GM12878 (cell line): ENCODE results near the gene C3orf20. TPM values are rescaled to one million over a fixed set of nuclear protein-coding genes. Genes with fewer than 3 reads are reported as not detected.
A peak's percentile ranks its signal among the peaks of the same experiment; 100 is the strongest.

ENCODE experiments used
- BCL11A ChIP-seq: IDR thresholded peaks from 2 replicates; pipeline ENCODE4 v1.6.1; 2011; ENCODE audit warnings: low read depth, low read length
- CHD4 ChIP-seq: fragments of 200-600 bp; sonication (generic); IDR thresholded peaks from 2 replicates; pipeline ENCODE4 v1.6.1; 2016; ENCODE audit warnings: mild to moderate bottlenecking
- EGR1 ChIP-seq, 2 experiments: IDR thresholded peaks; 1 replicate in 1 of 2; 2 replicates in 1 of 2; pipeline ENCODE4 v1.6.1; 2011 to 2012; ENCODE audit warnings: low read depth in 2 of 2, low read length in 2 of 2, borderline replicate concordance in 1 of 2, mild to moderate bottlenecking in 1 of 2, moderate library complexity in 1 of 2
- IKZF1 ChIP-seq: fragments of 450-650 bp; conservative IDR thresholded peaks from 2 replicates; pipeline ENCODE4 v1.6.1; 2017; ENCODE audit warnings: antibody characterized with exemption, mild to moderate bottlenecking
- IKZF2 ChIP-seq, 2 experiments: fragments of 450-650 bp; IDR thresholded peaks; 2 replicates each; pipeline ENCODE4 v1.6.1; 2017; ENCODE audit warnings: mild to moderate bottlenecking in 2 of 2, moderate library complexity in 2 of 2
- JUND ChIP-seq: IDR thresholded peaks from 2 replicates; pipeline ENCODE4 v1.6.1; 2012; ENCODE audit warnings: low read depth, mild to moderate bottlenecking, low read length, improper control_type of control experiment, moderate library complexity
- MYC ChIP-seq: IDR thresholded peaks from 2 replicates; pipeline ENCODE4 v1.6.1; 2011; ENCODE audit warnings: mild to moderate bottlenecking, low read length, moderate library complexity, inconsistent platforms; ENCODE audit not compliant: insufficient read depth, insufficient replicate concordance, insufficient read length, severe bottlenecking
- NFIC ChIP-seq: IDR thresholded peaks from 2 replicates; pipeline ENCODE4 v1.6.1; 2012; ENCODE audit warnings: low read depth, mild to moderate bottlenecking, inconsistent platforms, low read length, moderate library complexity
- NR2F1 ChIP-seq: fragments of 450-650 bp; conservative IDR thresholded peaks from 2 replicates; pipeline ENCODE4 v1.6.1; 2017; ENCODE audit warnings: mild to moderate bottlenecking
- NRF1 ChIP-seq: conservative IDR thresholded peaks from 2 replicates; pipeline ENCODE4 v1.6.1; 2011; ENCODE audit warnings: mild to moderate bottlenecking, low read depth, low read length, improper control_type of control experiment
- SIN3A ChIP-seq: IDR thresholded peaks from 2 replicates; pipeline ENCODE4 v1.6.1; 2012; ENCODE audit warnings: low read depth, low read length, improper control_type of control experiment
- SMARCA5 ChIP-seq: fragments of 450-650 bp; IDR thresholded peaks from 2 replicates; pipeline ENCODE4 v1.6.1; 2017; ENCODE audit warnings: mild to moderate bottlenecking
- SPI1 ChIP-seq: IDR thresholded peaks from 2 replicates; pipeline ENCODE4 v1.6.1; 2011; ENCODE audit warnings: low read depth, mild to moderate bottlenecking, low read length, moderate library complexity, borderline replicate concordance; ENCODE audit not compliant: insufficient read depth
- SRF ChIP-seq, 2 experiments: IDR thresholded peaks; 2 replicates each; pipeline ENCODE4 v1.6.1; 2011; ENCODE audit warnings: low read depth in 2 of 2, low read length in 2 of 2, mild to moderate bottlenecking in 1 of 2, moderate library complexity in 1 of 2
- TCF12 ChIP-seq: IDR thresholded peaks from 2 replicates; pipeline ENCODE4 v1.6.1; 2011; ENCODE audit warnings: low read depth, mild to moderate bottlenecking, low read length
- ZNF207 ChIP-seq: fragments of 450-650 bp; IDR thresholded peaks from 2 replicates; pipeline ENCODE4 v1.6.1; 2014; ENCODE audit warnings: antibody characterized with exemption, mild to moderate bottlenecking, borderline replicate concordance
- ZZZ3 ChIP-seq: IDR thresholded peaks from 2 replicates; pipeline ENCODE4 v1.6.1; 2011; ENCODE audit warnings: low read depth; ENCODE audit not compliant: control insufficient read depth, insufficient read length
- polyA plus RNA-seq, 11 experiments: library from polyadenylated mRNA; depleted of rRNA in 4 of 11; unstranded in 6 of 11; stranded (reverse) in 5 of 11; fragments of >200 nt; fragmentation: Nextera tagmentation in 4 of 11; fragmentation: Illumina TruSeq in 1 of 11; extraction: Ambion mirVana in 4 of 11; extraction: Trizol in 1 of 11; gene quantifications; 1 replicate in 1 of 11; 2 replicates in 10 of 11; pipeline versions ENCODE4 v1.2.1 to v1.2.3, GENCODE V29; 2011 to 2016; ENCODE audit warnings: inconsistent platforms in 2 of 11, missing spikeins in 2 of 11, low read depth in 1 of 11
- total RNA-seq, 4 experiments: library from RNA; depleted of rRNA in 3 of 4; stranded (reverse); fragments of >200 nt in 3 of 4; fragmentation: Illumina TruSeq in 1 of 4; extraction: Trizol in 1 of 4; gene quantifications; 2 replicates each; pipeline versions ENCODE4 v1.2.1 to v1.2.3, GENCODE V29; 2013 to 2021

C3orf20 gene
- total and polyA plus RNA-seq, 10 of the 15 experiments (the other 5 are each of a cell fraction or from before 2014, with no cell fraction given): 0.05 to 2.9 (median 1.0) TPM

DNA sequence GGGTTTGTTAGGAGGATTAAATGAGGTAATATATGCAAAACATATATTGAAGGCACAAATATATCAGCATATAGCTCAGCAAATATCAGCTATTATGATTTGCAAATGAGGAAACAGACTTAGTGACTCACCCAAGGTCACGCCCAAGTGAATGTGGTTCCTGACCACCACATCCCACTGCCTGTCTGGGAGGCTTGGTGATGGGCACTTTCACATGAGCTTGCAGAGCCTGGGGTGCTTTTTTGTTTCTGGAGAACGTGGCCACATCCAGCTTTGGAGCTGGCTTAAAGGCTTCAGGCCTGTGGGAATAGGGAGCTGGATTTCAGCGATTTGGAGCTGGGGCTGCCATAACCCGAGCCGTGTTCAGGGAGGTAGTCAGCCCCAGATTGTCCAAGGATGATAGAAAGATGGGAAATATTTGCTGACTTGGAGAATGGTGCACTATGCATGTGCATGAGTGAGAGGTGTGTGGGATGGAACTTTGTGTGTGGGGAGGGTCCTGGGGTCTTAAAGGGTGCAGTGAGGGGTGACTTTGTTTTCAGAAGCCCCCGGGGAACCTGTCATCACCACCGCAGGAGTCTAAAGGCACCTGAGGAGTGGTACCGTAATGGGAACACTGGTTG is 131.8 kb downstream of the C3orf20 start (continued):
- TF ChIP-seq IKZF1 (0 out of 2 replicates have a peak, but pooled peaks have one; percentile 30), MYC (no peak), EGR1 (IDR thresholded peaks at IDR 0.05; ENCODE audit: borderline replicate concordance in 1 of 2, low read depth in 2 of 2, low read length in 2 of 2) (no peak), ZZZ3 (no peak), IKZF2 (IDR thresholded peaks at IDR 0.05) (peak in 1 of 2 experiments; percentile 21; a peak in 2 of 4 replicates), TCF12 (no peak), ZNF207 (no peak), CHD4 (no peak), SMARCA5 (no peak), NR2F1 (0 out of 2 replicates have a peak, but pooled peaks have one; percentile 28), BCL11A (no peak), NRF1 (no peak), SPI1 (no peak), NFIC (no peak), SIN3A (no peak), JUND (no peak), SRF (IDR thresholded peaks at IDR 0.05; ENCODE audit: low read depth in 2 of 2, low read length in 2 of 2) (no peak)
- TF ChIP-seq, all 136 proteins: peak for 7
